ENCODE data around the gene KCNH2. TPM values are rescaled to one million over a fixed set of nuclear protein-coding genes. Genes with fewer than 3 reads are reported as not detected.
A peak's percentile ranks its signal among the peaks of the same experiment; 100 is the strongest.

The KCNH2 gene
- total RNA-seq, 2 donors from 2014 or later = 0.22 TPM; not detected in 1

DNA sequence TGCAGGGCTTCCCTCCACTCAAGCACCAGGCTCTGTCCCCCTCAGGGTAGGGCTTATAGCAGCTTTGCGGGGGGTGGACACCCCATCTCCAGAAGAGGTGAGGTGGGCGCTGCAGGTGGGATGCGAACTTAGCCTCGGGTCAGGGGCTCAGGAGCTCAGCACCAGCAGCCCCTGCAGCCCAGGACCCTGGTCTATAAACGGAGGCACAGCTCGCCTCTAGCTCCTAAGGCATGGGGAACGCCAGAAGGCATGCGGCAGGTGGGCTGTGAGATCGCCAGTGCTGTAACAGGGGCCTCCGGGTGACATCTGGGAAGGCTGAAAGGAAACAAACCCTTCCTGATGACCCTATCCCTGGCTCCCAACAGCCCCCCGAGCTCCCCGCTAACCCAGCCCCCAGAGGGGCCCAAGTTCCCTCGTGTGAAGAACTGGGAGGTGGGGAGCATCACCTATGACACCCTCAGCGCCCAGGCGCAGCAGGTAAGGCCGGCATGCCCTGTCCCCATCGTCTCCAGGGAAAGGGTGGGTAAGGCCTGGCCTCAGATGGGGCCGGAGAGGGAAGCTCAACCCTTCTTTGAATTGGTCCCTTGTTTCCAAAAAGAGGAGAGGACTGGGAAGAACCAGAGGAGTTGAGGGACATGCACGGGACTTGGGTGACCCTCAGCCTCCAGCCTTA is 16.9 kb upstream of the KCNH2 start:
- DNase-seq (ENCODE audit: low spot score) (no peak), ATAC-seq (no peak)
- no peak overlapping the region for H3K27ac Mint-ChIP-seq
- no peak overlapping the region for H3K4me3 Mint-ChIP-seq
- no peaks in the 10 kb centered on the region for H3K36me3 Mint-ChIP-seq
- peaks cover 0 to 3% of the 10 kb centered on the region in 2 donors for H3K27me3 Mint-ChIP-seq
- peaks cover 5 to 23% of the 10 kb centered on the region in 2 donors for H3K4me1 Mint-ChIP-seq (ENCODE audit: low read depth in 2 of 2)
- H3K9me3 Mint-ChIP-seq = no peaks in the 10 kb centered on the region

- peaks cover 0 to 3% of the 10 kb centered on the region in 2 donors for H3K27me3 Mint-ChIP-seq
- peak overlapping the region; percentile 30 for H3K4me3 Mint-ChIP-seq
- H3K36me3 Mint-ChIP-seq = no peaks in the 10 kb centered on the region
- DNase-seq (ENCODE audit: low spot score) (no peak), ATAC-seq (peak; percentile 56 to 59)
- H3K4me1 Mint-ChIP-seq (ENCODE audit: low read depth in 2 of 2) = peaks cover 5 to 17% of the 10 kb centered on the region in 2 donors
- no peaks in the 10 kb centered on the region for H3K9me3 Mint-ChIP-seq
- no peak overlapping the region for H3K27ac Mint-ChIP-seq
Measured at GRCh38 chr7:150994141-150994837, 16.2 kb upstream of the KCNH2 start.

DNA sequence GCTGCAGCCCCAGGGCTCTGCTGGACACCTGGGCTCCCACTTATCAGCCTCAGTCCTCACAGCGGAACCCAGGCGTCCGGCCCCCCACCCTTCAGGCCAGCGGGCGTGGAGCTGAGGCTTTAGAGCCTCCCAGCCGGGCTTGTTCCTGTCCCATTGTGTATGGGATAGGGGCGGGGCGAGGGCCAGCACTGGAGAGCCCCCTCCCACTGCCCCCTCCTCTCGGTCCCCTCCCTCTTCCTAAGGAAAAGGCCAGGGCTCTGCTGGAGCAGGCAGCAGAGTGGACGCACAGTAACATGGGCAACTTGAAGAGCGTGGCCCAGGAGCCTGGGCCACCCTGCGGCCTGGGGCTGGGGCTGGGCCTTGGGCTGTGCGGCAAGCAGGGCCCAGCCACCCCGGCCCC is 15.4 kb upstream of the KCNH2 start:
- Mint-ChIP-seq H3K27ac (no peak overlapping the region), H3K4me1 (ENCODE audit: low read depth in 2 of 2) (peaks cover 5 to 21% of the 10 kb centered on the region in 2 donors), H3K9me3 (no peaks in the 10 kb centered on the region), H3K27me3 (peaks cover 0 to 3% of the 10 kb centered on the region in 2 donors), H3K36me3 (no peaks in the 10 kb centered on the region), H3K4me3 (no peak overlapping the region)
- no peak for ATAC-seq
- DNase-seq (ENCODE audit: low spot score) = no peak

DNA sequence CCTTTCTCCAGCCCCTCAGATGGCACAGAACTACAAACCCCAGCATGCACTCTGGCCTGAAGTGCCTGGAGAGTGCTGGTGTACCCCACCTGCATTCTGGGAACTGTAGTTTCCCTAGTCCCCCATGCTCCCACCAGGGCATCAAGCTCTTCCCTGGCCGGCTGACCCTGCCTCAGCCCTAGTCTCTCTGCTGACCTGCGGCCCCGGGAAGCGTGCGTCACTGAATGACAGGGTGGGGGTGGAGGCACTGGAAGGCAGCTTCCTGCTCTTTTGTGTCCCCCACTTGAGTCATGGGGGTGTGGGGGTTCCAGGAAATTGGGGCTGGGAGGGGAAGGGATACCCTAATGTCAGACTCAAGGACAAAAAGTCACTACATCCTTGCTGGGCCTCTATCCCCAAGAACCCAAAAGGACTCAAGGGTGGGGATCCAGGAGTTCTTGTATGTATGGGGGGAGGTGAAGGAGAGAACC is 14.7 kb upstream of the KCNH2 start:
- Mint-ChIP-seq H3K4me1 (ENCODE audit: low read depth in 2 of 2) (peaks cover 10 to 24% of the 10 kb centered on the region in 2 donors), H3K9me3 (no peaks in the 10 kb centered on the region), H3K27me3 (peaks cover 0 to 3% of the 10 kb centered on the region in 2 donors), H3K27ac (peak overlapping the region in 1 of 2 donors; percentile 58), H3K4me3 (no peak overlapping the region), H3K36me3 (no peaks in the 10 kb centered on the region)
- no peak for DNase-seq (ENCODE audit: low spot score)
- ATAC-seq = peak in 1 of 2 donors; percentile 64

- Mint-ChIP-seq H3K9me3 (no peaks in the 10 kb centered on the region), H3K4me1 (ENCODE audit: low read depth in 2 of 2) (peaks cover 10 to 18% of the 10 kb centered on the region in 2 donors), H3K27ac (peak overlapping the region in 1 of 2 donors; percentile 58), H3K4me3 (no peak overlapping the region), H3K27me3 (peaks cover 0 to 3% of the 10 kb centered on the region in 2 donors), H3K36me3 (no peaks in the 10 kb centered on the region)
- no peak for ATAC-seq
- DNase-seq (ENCODE audit: low spot score) = no peak
Measured at GRCh38 chr7:150992051-150992640, 14.0 kb upstream of the KCNH2 start.

- no peaks in the 10 kb centered on the region for H3K36me3 Mint-ChIP-seq
- H3K27me3 Mint-ChIP-seq = peaks cover 0 to 9% of the 10 kb centered on the region in 2 donors
- ATAC-seq = no peak
- no peaks in the 10 kb centered on the region for H3K9me3 Mint-ChIP-seq
- peaks cover 16 to 24% of the 10 kb centered on the region in 2 donors for H3K4me1 Mint-ChIP-seq (ENCODE audit: low read depth in 2 of 2)
- H3K4me3 Mint-ChIP-seq = no peak within 1 kb of the TSS
- no peak within 1 kb of the TSS for H3K27ac Mint-ChIP-seq
- DNase-seq (ENCODE audit: low spot score) = no peak
Measured at GRCh38 chr7:150990416-150991186, 12.5 kb upstream of the KCNH2 start, which contains the start of gene NOS3. Gene NOS3 (plus strand): TSS chr7:150991017. CDS start chr7:150993804, 2,787 bp downstream.

DNA sequence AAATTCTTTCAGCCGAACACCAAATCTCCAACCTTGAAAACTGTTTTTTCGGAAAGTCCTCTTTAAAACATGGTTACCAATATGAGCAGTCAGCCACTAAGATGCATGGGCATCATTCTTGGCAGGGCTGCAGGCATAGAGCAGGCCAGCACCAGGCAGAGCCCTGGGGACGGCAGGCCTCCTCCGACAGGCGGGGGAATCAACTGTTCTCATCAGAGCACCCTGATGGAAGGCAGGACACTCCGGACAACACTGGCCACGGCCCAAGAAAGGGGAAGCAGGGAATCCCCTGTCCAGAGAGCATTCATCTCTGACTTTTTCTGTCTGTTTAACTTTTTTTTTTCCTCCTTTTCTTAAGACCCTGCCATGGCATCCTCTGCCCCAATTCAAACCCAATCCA is 11.3 kb upstream of the KCNH2 start:
- no peaks in the 10 kb centered on the region for H3K9me3 Mint-ChIP-seq
- peaks cover 0 to 12% of the 10 kb centered on the region in 2 donors for H3K27me3 Mint-ChIP-seq
- H3K4me1 Mint-ChIP-seq (ENCODE audit: low read depth in 2 of 2) = peaks cover 16 to 24% of the 10 kb centered on the region in 2 donors
- H3K4me3 Mint-ChIP-seq = no peak overlapping the region
- DNase-seq (ENCODE audit: low spot score) = no peak
- no peak overlapping the region for H3K27ac Mint-ChIP-seq
- H3K36me3 Mint-ChIP-seq = no peaks in the 10 kb centered on the region
- no peak for ATAC-seq

DNA sequence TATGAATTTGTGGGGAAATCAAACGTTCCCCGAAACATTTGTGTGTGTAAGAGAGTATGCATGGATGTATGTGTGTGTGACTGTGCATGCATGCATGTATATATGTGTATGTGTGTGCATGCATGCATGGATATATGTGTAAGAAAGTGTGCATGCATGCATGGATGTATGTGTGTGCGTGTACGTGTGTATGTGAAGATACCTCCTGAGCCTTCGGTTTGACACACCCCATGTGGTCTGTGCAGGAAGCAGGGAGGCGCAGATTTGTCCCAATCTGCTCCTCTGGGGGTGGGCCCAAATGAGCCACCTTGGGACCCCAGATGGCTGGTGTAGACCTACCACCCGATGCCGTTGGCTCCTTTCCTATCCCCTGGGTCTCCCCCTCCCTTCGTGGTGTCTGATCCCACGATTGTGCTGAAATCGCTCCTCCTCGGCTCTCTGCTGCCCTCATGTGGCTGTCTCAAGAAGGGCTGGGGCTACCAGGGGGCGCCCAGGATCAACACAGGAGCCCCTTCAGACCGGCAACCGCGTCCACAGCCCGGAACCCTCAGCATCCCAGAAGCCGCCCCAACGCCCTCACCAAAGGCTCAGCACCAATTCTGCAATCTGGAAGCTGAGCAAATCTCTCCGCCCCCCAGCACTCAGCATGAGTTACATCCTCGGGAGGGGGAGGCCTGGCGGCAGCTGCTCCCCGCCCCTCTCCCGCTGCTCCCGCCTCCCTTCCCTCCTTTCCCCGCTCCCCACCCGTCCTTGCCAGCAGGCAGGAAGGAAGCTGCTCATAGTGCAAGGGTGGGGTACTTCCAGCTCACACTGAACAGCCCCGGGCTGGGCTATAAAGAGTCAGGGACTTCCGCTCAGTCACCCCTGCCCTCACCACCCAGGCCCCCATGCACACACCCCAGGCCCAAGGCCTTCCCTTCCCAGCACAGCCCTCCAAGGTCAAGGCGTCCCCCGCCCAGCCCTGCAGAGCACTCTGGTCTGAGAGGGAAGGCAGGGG is 10.4 kb upstream of the KCNH2 start:
- H3K4me3 Mint-ChIP-seq = no peak overlapping the region
- ATAC-seq (peak; percentile 68 to 74), DNase-seq (ENCODE audit: low spot score) (no peak)
- no peaks in the 10 kb centered on the region for H3K9me3 Mint-ChIP-seq
- H3K27ac Mint-ChIP-seq = no peak overlapping the region
- H3K36me3 Mint-ChIP-seq = no peaks in the 10 kb centered on the region
- H3K4me1 Mint-ChIP-seq (ENCODE audit: low read depth in 2 of 2) = peaks cover 11 to 21% of the 10 kb centered on the region in 2 donors
- H3K27me3 Mint-ChIP-seq = peaks cover 2 to 12% of the 10 kb centered on the region in 2 donors

- Mint-ChIP-seq H3K4me3 (no peak overlapping the region), H3K4me1 (ENCODE audit: low read depth in 2 of 2) (peaks cover 11 to 17% of the 10 kb centered on the region in 2 donors), H3K36me3 (no peaks in the 10 kb centered on the region), H3K27ac (no peak overlapping the region), H3K9me3 (no peaks in the 10 kb centered on the region), H3K27me3 (peaks cover 17 to 22% of the 10 kb centered on the region in 2 donors)
- ATAC-seq = no peak
- no peak for DNase-seq (ENCODE audit: low spot score)
Measured at GRCh38 chr7:150986556-150986955, 8.4 kb upstream of the KCNH2 start.

- H3K27me3 Mint-ChIP-seq = peaks cover 21 to 24% of the 10 kb centered on the region in 2 donors
- H3K9me3 Mint-ChIP-seq = no peaks in the 10 kb centered on the region
- no peak overlapping the region for H3K27ac Mint-ChIP-seq
- ATAC-seq (peak; percentile 58 to 77), DNase-seq (ENCODE audit: low spot score) (no peak)
- H3K4me1 Mint-ChIP-seq (ENCODE audit: low read depth in 2 of 2) = peaks cover 11 to 17% of the 10 kb centered on the region in 2 donors
- no peaks in the 10 kb centered on the region for H3K36me3 Mint-ChIP-seq
- no peak overlapping the region for H3K4me3 Mint-ChIP-seq
Measured at GRCh38 chr7:150986099-150986512, 8.0 kb upstream of the KCNH2 start.

- no peak overlapping the region for H3K27ac Mint-ChIP-seq
- no peak overlapping the region for H3K4me3 Mint-ChIP-seq
- H3K36me3 Mint-ChIP-seq = no peaks in the 10 kb centered on the region
- H3K4me1 Mint-ChIP-seq (ENCODE audit: low read depth in 2 of 2) = peaks cover 13 to 17% of the 10 kb centered on the region in 2 donors
- no peak for DNase-seq (ENCODE audit: low spot score)
- no peaks in the 10 kb centered on the region for H3K9me3 Mint-ChIP-seq
- peaks cover 29 to 34% of the 10 kb centered on the region in 2 donors for H3K27me3 Mint-ChIP-seq
- ATAC-seq = no peak
Measured at GRCh38 chr7:150983893-150984368, 5.8 kb upstream of the KCNH2 start.

- peaks cover 15% of the 10 kb centered on the region in 2 donors for H3K4me1 Mint-ChIP-seq (ENCODE audit: low read depth in 2 of 2)
- no peaks in the 10 kb centered on the region for H3K9me3 Mint-ChIP-seq
- DNase-seq (ENCODE audit: low spot score) (no peak), ATAC-seq (no peak)
- no peak overlapping the region for H3K4me3 Mint-ChIP-seq
- peaks cover 4% of the 10 kb centered on the region for H3K36me3 Mint-ChIP-seq
- no peak overlapping the region for H3K27ac Mint-ChIP-seq
- peaks cover 37 to 39% of the 10 kb centered on the region in 2 donors for H3K27me3 Mint-ChIP-seq
Measured at GRCh38 chr7:150982351-150982750, 4.2 kb upstream of the KCNH2 start.
